Measurements from ENCODE around the gene CDT1.

The CDT1 gene

GRCh38 chr16:88856122-88856827, 52.7 kb downstream of the CDT1 start:
- no peak for DNase-seq (ENCODE audit: low spot score)

GRCh38 chr16:88856828-88857727, 53.5 kb downstream of the CDT1 start, which contains the start of the genes GALNS and TRAPPC2L:
GALNS (minus strand) TSS chr16:88856947; CDS start chr16:88856877, 70 bp downstream.
TRAPPC2L (plus strand) TSS chr16:88857127; CDS start chr16:88857151, 24 bp downstream.
- peak; percentile 96 for DNase-seq (ENCODE audit: low spot score)

- peak; percentile 85 for DNase-seq (ENCODE audit: low spot score)
Observed at GRCh38 chr16:88857728-88858339, 54.2 kb downstream of the CDT1 start.
